Non-pigmented ciliary epithelial cell (primary cell): Measurements from ENCODE around the gene DHX38.

ENCODE experiments used
- DNase-seq: peaks from one replicate; pipeline ENCODE4 v3.0.0-alpha.2; 2010; ENCODE audit warnings: low read depth

Gene DHX38

DNA sequence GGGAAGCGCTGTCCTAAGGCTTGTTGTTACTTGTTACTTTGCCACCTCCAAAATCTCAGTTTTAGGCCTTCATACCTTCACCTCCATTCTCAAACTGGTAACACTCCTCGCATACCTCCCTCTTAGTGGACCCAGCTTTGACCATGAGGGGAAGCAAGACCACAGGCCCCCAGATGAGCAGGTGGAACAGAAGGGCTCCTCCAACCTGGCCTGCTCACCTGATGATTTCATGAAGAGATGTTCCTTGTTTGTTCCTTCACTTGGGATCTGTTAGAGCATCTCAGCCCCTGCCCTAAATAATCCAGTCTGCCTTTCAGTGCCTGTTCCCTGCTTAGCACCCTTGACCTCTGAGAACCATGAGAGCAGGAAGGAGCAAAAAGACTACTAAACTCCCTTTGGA is 28.7 kb downstream of the DHX38 start:
- DNase-seq, result no peak

DNA sequence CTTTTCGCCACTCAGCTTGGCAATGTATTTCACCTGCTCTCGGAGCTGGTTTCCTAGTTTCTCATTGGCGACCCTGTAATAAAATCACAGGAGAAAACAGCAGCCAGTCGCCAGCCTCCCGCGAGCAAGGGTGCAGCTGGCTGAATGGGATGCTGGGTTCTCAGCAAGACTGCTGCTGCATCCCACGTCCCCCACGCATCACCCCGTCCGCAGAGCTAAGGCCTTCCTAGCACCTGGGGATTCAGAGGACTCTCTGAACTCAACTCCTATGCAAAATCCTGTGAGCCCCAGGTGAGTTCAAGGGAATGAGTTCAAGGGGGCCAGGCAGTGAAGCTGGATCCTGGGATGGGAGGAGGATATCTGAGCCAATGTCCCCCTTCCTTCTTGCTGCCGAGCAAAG is 29.3 kb downstream of the DHX38 start:
- DNase-seq, result no peak

DNA sequence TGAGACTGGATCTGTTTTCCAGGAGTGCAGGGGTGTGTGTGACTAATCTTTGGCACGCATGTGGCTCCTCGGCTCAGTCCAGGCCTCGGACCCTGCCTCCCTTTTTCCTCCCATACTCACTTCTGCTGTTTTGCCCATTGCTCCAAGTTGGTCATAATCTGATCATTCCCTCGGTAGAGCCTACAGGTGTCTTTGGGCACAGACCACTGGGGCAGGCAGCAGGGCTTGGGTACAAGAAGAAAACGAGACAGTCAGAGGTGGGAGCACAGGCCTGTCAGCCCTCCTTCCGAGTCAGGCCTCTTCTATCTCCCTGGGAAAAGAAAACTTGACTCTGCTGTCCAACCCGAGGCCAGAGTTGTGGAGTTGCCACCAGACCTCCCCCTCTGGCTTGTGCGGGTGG is 29.8 kb downstream of the DHX38 start:
- no peak for DNase-seq

DNA sequence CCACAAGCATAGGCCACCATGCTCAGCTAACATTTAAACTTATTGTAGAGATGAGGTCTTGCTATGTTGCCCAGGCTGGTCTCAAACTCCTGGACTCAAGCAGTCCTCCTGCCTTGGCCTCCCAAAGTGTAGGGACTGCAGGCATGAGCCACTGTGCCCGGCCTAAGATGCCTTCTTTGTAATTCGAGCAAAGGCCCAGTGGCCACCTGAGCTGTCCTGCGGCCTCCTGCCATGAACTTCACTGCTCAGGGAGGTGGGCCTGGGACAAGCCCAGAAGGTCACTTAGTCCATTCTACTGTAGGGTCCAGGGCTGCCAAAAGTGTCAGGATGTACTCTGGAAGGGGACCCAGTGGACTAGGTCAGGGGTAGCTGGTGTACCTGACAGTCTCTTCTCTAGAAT is 30.5 kb downstream of the DHX38 start:
- DNase-seq, result no peak

DNA sequence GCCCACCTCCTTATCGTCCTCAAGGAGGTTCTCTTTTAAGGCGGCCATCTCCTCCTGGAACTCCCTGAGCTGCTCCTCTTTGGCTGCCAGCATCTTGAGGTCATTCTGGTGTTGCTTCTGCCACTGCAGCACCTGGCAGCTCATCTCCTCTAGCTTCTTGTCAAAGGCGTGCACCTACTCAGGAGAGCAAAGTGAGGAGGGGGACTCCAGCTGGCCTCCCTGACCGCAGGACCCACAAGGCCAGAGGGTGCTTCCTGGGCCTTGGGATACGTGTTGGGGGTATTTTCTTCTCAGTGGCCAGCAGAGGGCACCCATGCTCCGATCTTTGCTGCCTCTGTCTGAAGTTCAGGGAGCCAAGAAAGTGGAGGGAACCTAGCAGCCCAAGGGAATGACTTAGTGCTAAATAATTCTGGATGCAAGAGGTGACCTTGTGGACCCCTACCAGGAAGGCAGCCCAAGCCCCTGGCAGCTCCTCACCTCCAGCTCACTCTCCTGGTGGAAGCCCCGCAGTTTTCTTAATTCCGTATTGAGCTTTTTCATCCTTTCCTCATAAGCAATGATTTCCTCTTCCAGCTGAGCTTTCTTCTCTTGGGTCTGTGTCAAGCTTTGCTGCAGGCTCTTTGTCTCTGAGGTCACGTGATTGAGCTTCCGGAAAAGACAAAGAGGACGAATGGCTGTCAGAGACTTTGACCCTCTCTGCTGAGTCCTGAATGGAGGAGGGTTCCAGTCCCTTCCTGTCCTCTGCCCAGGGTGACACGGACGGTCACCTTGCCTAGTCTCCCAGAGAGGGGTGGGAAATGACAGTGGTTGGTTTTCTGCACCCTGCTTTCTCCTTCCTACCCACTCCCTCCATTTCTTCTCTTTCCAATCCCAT is 31.4 kb downstream of the DHX38 start:
- DNase-seq, result peak; percentile 23

DNA sequence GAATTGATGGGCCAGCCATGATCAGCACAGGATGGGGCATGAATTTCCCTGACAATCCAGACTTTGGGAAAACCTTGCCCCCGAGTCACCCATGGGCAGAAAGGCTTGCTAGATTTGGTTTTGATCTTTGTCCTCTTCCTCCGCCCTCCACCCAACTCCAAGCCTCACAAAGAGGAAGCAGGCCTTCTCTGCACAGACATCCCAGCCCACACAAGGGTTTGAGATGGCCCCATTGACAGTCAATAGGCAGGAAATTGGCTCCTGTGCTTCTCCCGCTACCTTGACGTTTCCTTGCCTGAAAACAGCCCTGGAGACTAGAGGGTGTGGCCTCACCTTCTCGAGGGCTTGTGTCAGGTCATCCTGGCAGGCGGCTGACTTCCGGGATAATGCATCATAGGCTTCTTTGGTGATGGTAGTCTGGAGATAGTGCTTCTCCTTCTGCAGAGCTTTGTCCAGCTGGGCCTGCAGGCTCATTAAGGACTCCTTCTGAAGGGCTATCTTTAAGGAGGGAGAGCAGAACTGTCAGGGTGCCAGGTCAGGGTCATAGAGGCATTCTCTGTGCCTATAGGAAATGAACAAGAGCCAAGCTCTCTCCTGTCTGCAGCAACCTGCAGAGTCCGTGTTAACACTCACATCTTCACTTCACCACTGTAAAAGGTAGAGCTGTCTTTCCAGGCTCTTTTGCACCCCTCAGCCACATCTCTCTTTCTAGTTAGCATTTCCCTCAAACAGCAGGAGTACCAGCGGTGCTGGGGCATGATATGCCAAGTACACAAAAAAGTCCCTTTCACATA is 32.2 kb downstream of the DHX38 start:
- DNase-seq, result no peak

DNA sequence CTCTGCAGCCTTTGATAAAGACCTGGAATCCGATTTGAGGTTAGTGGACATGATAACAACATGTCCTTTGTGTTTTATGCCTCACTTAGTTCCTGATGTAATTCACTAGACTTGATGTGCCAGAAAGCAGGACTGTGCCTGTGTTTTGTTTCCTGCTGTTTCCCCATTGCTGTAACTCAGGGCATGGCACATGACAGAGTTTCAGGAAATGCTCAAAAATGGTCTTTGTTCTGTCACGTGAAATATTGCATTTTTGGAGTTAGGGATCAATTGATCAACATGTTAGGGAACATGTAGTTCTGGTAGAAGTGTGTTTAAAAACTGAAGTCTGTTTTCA is 32.8 kb downstream of the DHX38 start:
- DNase-seq, result no peak

DNA sequence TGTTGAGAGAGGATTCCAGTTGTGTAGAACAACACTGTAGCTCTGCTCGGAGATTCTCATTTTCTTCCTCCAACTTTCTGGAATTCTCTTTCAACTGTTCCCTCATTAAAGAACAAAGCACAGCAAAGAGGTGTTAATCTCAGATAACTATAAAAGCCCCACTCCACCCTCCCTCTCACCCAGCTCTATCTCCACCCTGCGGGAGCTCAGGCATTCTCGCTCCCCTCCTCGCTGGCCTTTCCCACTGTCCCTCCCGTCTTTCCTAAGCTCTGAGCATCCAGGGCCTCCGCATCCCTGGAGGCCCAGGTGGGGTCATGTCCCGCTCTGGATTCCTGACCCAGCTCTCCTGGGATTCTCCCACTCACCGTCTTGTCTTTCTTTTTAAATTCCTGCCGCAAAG is 35.1 kb downstream of the DHX38 start:
- DNase-seq, result no peak

DNA sequence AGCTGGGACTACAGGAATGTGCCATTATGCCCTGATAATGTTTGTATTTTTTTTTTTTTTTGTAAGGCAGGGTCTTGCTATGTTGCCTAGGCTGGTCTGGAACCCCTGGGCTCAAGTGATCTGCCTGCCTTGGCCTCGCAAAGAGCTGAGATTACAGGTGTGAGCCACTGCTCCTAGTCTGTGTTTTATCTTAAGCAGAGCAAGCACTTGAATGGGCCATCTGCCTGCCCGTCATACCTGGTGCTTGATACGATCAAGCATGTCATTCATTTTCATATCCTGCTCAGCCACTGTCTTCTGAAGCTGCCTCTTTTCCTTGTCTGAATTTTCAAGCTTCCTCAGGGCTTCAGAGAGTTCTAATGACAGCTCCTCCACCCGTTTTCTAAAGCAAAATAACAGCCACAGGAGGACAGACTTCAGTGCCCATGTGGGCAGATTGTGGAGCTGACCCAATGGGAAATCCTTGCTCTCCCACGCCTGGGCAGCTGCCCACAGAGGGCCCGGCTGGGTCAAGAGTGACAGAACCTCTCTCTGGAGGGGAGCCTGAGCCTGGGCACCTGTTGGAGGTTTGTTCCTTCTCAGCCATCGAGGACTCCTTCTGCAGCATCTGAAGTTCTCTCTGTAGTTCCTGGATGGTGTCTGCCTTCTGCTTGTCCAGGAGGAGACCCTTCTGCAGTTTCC is 36.5 kb downstream of the DHX38 start:
- DNase-seq, result no peak

DNA sequence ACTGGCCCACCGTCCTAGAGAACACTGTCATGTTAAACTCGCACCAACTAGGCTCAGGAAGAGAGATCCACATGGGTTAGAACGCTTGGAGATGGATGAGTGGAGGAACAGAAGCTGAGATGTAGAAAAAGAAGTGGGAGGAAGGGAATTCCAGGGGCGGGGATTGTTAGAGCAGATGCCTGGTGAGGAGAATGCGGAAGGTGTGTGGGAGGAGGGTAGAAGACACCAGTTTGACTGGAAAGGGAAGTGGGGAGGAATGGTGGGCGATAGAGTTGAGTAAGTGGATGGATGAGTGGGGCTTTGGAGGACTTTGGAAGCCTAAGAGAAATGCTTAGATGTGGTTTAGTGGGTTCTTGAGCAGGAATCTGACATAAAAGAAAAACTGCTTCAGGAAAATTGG is 37.4 kb downstream of the DHX38 start:
- DNase-seq, result no peak

DNA sequence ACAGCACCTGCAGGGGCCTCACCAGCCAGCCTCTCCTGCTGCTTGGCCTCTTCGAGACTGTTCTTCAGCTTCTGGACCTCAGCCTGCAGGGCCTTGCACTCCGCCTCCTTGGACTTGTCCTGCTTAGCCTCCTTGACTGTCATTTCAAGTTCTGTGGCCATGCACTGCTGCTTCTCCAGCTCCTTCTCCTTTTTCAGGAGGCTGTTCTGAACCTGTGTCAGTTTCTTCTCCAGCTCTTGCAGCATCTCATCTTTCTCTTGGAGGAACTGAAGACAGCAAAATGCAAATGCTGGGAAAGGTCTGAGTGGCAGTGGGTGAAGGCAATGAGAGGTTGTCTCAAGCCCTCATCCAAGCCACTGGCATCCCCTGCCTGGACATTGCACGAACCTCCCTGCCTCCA is 39.1 kb downstream of the DHX38 start:
- no peak for DNase-seq

DNA sequence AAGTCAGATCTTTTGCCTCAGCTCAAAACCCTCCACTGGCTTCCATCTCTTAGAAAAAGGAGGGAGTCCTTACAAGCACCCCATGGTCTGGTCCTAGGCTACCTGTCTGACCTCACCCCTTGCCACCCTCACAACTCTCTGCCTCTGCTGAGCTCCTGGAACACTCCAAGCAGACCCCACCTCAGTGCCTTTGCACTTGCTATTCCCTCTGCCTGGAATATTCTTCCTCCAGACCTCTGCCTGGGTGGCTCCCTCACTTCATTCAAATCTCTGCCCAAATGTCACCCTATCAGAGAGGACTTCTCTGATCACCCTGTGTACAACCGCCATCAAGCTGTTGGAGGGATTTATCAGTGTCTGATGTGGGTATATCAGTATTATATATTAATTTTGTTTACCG is 40.9 kb downstream of the DHX38 start:
- DNase-seq, result no peak

DNA sequence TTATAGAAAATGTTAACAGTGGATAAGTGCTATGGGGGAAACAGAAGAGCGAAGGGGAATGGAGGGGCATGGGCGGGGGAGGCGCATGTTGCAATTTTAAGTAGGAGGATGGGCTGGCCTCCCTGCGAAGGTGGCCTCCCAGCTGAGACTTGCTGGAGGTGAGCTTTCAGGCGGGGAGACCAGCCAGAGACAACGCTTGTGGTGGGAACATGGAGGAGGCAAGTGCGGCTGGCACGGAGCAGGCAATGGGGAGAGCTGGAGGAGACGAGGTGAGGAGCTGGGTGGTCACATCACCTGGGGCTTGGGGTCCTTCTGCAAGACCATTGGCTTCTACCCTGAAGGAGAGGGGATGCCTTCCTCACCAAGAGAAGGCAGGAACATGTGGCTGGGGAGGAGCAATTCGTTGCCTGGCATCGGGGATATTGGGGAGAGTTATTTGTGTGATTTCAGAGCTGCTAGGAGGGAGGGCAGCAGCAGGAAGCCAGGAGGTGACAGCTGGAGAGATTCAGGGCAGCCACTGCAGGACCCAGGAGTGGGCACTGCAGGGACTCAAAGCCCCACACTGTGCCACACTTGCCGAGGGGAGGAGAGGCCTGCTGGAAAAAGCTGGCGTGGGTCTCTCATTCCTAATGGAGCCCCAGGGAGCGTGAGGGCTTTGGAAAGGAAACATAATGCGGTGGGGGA is 43.9 kb downstream of the DHX38 start:
- DNase-seq, result no peak

DNA sequence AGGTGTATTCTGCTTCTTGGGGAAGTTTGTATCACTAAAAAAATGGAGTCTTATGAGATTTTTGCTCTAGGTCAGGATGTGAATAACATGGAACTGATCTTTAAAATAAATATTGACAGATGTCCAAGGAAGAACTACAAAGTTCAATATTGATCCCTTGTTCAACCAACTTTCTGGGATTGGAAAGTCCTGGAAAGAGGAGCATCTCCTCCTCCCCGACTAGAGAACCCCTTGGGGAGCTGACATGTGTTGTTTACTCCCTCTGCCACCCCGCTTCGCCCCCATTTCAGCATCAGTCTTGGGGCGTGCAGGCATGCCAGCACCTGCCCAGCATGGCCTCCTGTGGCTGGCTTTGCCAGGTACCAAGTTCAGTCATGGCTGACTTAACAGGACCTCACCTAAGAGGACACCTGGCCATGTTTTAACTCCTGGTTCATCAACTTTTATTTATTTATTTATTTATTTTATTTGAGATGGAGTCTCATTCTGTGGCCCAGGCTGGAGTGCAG is 44.5 kb downstream of the DHX38 start:
- DNase-seq, result no peak

DNA sequence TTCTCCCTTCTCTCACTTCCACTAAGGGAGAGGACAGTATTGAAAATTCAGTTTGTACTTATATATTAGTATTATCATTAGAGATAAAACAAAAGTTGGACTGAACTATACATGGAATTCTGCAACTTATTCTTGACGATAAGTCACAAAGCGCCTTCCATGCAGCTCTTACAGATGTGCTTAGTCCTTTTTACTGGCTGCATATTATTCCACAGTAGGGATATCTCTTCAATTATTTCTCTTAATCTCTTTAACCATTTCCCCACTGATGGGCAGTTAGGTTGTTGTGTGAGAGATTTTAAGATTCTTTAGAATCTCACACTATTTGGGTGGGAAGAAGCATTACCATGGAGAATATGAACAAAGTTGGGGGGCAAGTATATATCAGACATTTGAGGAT is 46.3 kb downstream of the DHX38 start:
- DNase-seq, result no peak

DNA sequence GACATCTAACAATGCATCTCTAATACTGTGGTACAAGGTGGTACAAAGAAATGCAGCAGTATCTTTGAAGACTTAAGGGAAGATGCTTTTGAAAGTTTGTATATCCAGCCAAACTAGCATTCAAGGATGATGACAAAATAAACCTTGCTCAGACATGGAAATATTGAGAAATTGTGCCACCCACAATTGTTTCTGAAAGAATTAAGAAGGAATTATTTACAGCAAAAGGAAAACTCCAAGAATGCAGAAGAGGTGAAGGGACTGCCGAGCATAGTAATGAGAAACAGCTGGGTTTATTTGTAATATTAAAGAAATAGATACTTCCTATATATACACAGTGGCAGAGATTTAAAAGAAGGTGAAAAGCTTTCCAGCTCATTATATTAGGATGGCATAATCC is 48.8 kb downstream of the DHX38 start:
- DNase-seq, result no peak

DNA sequence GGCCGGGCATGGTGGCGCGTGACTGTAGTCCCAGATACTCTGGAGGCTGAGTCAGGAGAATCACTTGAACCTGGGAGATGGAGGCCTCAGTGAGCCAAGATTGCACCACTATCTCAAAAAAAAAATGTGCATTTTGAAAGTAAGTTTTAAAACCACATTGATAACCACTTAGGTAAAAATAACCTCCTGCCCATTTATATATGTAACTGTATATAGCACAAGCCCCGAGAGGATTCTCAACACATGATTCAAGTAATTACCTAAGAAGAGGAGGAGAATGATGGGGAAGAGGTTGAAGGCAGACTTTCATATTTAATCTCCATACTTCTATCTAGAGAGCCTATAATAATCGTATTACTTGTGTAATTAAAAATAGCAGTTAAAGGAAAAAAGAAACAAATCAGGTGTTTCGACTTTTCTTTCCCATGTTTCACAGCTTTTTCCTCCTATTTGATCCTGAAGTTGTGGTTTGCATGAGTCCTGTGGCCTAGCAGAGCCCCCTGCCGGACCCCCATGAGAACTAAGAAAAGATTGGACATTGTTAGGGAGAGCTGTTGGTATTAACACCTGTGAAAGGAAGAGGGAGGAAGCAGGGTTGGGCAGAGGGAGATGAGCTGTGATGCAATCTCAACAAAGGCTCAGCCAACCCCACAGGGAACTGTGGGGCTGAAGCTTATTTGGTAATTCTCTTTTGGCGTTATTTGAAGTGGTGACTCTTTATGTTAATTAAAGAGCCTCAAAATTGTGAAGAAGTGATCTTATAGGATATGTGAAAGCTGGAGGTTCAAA is 56.2 kb downstream of the DHX38 start:
- DNase-seq, result no peak

DNA sequence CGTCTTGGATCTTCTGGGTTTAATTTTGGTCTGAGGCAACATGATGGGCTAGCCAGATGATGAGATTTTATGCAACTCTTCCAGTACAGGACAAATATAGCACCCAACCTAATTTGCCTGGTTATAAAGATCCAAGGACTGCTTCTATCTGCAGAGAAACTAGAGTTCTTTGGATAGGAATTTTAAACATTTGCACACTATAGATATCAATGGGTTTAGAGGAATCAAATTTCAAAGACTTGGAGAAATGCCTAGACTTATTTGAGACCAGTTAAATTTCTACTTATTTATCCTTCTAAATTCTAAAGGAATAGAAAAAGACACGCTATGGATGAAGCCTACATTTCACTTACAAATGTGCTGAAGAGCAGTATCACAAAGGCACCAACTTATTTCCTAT is 65.7 kb downstream of the DHX38 start:
- DNase-seq, result peak; percentile 6

DNA sequence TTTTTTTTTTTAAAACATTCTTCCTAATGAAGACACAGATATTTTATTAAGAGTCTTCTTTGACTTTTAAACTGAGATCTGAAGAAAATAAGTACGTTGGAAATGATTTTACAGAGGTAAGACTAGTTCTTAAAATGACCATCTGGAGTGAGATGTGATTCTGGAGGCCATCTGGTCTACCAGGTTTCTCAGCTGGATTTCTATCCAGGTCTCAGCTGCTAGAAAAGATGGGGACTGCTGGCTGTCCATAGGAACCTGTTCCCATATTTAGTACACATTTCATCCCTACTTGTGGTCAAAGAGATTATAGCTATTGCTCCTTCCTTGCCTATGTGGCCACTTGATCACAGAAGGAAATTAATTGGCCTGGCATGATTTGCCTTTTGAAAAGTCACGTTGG is 66.2 kb downstream of the DHX38 start:
- DNase-seq, result no peak

DNA sequence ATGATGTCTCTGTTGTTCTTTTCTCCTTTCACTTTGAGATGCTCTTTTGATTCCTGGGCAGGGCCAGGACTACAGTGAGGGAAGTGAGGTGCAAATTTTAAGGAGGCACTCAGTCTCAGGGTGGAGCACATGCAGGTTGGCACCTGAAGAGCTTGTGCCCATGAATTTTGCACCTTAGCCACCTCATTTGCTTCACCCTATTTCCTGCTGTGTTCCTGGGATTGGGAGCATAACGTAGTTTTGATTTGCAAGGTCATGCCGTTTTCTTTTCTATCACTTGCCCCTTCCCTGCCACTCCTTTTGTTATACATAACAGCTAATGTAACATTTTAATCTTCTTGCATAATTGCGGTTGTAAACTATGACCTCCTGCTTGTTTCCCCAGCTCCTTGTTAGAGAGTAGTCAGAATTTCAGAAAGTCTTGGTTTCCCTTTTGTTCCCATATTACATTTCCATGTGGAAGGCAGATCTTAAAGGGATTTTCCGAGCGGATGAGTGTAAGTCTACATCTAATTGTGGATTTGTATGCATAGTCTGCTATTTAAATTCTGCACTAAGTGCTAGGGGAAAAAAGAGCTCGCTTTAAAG is 68.6 kb downstream of the DHX38 start:
- no peak for DNase-seq
